Astrocyte (in vitro differentiated cells and primary cell): ENCODE results near the gene CMIP.

Experiments used
- CTCF ChIP-seq: IDR thresholded peaks from 2 replicates; pipeline ENCODE4 v1.5.1; 2011; ENCODE audit warnings: low read depth, mild to moderate bottlenecking, inconsistent platforms, low read length, moderate library complexity; ENCODE audit not compliant: insufficient read depth
- EZH2 ChIP-seq: IDR thresholded peaks from 2 replicates; pipeline ENCODE4 v1.6.1; 2012; ENCODE audit warnings: mild to moderate bottlenecking, low read length, inconsistent platforms; ENCODE audit not compliant: insufficient read depth

GRCh38 chr16:81610144-81610842, 165.7 kb downstream of the CMIP start:
- no peak for TF ChIP-seq CTCF
- no peak for TF ChIP-seq EZH2
